BJ (cell line): Measurements from ENCODE around the gene PPP1R1B. TPM values are rescaled to one million over a fixed set of nuclear protein-coding genes. Genes with fewer than 3 reads are reported as not detected.

Experiments
- CTCF ChIA-PET: fragments of 350-600 bp; formaldehyde crosslinking; extraction: SDS; loops from one replicate; lab custom pipeline; 2021; ENCODE audit warnings: antibody characterized with exemption, inconsistent platforms; lab: Yijun Ruan, JAX
- POLR2A ChIA-PET: fragments of 300-600 bp; sonication (Branson Sonifier 250); formaldehyde crosslinking; extraction: SDS; loops from one replicate; lab custom pipeline; 2021; ENCODE audit warnings: antibody characterized with exemption; lab: Charles Lee
- DNase-seq: peaks from one replicate; pipeline ENCODE4 v3.0.0-alpha.2; 2011; ENCODE audit warnings: low read depth
- H3K27me3 ChIP-seq: 2 replicates; pipeline ENCODE4 v1.6.0; 2011; ENCODE audit warnings: low read length; ENCODE audit not compliant: control insufficient read depth, insufficient read depth
- H3K36me3 ChIP-seq: 2 replicates; pipeline ENCODE4 v1.5.1; 2011; ENCODE audit warnings: low read length; ENCODE audit not compliant: control insufficient read depth, insufficient read depth
- H3K4me3 ChIP-seq: 2 replicates; pipeline ENCODE4 v1.5.1; 2011; ENCODE audit warnings: low read depth, mild to moderate bottlenecking, control low read depth, low read length
- polyA minus RNA-seq: library from RNA; depleted of rRNA, polyadenylated mRNA; stranded (reverse); fragments of >200 nt; gene quantifications from 2 replicates; pipeline ENCODE4 v1.2.3, GENCODE V29; 2011; rRNA and poly(A)+ RNA removed
- polyA plus RNA-seq: library from polyadenylated mRNA; depleted of rRNA; stranded (reverse); fragments of >200 nt; gene quantifications from 2 replicates; pipeline ENCODE4 v1.2.3, GENCODE V29; 2011; rRNA removed
- TF ChIP-seq, protein P1 (sequence below): IDR thresholded peaks from 2 replicates; pipeline ENCODE4 v1.5.1; 2011; ENCODE audit warnings: low read depth, mild to moderate bottlenecking, control low read depth, inconsistent platforms, low read length, moderate library complexity; ENCODE audit not compliant: insufficient read depth

Gene PPP1R1B
- not detected in 2 replicates for polyA plus RNA-seq
- polyA minus RNA-seq: not detected in 2 replicates

DNA sequence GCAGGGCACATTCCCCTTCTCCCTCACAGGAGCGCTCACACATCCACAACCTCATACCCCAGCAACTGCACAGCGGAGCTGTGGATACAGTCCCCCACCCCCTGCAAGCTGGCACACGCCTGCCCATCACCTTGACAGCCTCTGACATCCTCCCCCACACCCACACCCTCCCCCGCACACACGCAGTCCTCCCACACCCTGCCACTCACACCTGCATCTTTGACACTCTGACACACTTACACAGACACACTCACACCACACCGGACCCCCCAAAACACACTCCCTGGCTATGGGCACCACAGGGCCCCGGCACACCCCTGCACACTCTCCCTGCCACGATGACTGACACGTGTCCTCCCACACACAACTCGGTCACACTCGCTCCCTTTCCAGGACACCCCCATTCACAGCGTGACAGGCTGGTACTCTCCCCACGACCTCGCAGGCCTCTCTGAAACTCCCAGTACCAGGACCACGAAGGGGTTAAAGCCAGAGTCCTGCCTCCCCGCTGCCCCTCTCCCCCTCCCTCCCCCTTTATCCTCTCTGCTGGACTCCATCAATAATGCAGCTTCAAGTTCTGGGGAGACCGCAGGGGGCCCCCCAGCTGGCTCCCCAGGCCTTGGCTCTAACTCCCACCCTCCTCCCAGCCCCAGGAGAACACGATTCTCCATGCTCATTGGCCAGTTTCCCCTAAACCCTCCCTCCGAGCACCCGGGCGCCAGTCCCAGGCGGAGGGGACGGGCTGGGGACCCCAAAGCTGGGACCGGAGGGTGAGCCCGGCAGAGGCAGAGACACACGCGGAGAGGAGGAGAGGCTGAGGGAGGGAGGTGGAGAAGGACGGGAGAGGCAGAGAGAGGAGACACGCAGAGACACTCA lies at the start of gene PPP1R1B:
Gene PPP1R1B (plus strand): TSS at position 782 of the 876 bp plus-strand sequence. CDS start 441 bp downstream, outside the sequence.
- DNase-seq: no peak
- ChIA-PET CTCF (interaction anchor here (0.8 to 8.7 kb wide), 4 partner anchors 5 to 77 kb away, joined by 4 to 193 read pairs (median 171); partner anchors contain the start of genes PNMT and TCAP), POLR2A (no interaction called here)
- no peaks in the 10 kb centered on the region; the same call in 1 of the 2 replicates for H3K36me3 ChIP-seq
- TF ChIP-seq, protein P1, sequence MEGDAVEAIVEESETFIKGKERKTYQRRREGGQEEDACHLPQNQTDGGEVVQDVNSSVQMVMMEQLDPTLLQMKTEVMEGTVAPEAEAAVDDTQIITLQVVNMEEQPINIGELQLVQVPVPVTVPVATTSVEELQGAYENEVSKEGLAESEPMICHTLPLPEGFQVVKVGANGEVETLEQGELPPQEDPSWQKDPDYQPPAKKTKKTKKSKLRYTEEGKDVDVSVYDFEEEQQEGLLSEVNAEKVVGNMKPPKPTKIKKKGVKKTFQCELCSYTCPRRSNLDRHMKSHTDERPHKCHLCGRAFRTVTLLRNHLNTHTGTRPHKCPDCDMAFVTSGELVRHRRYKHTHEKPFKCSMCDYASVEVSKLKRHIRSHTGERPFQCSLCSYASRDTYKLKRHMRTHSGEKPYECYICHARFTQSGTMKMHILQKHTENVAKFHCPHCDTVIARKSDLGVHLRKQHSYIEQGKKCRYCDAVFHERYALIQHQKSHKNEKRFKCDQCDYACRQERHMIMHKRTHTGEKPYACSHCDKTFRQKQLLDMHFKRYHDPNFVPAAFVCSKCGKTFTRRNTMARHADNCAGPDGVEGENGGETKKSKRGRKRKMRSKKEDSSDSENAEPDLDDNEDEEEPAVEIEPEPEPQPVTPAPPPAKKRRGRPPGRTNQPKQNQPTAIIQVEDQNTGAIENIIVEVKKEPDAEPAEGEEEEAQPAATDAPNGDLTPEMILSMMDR: no peak
- no peak within 1 kb of the TSS for H3K4me3 ChIP-seq
- H3K27me3 ChIP-seq: peaks cover 42% of the 10 kb centered on the region

DNA sequence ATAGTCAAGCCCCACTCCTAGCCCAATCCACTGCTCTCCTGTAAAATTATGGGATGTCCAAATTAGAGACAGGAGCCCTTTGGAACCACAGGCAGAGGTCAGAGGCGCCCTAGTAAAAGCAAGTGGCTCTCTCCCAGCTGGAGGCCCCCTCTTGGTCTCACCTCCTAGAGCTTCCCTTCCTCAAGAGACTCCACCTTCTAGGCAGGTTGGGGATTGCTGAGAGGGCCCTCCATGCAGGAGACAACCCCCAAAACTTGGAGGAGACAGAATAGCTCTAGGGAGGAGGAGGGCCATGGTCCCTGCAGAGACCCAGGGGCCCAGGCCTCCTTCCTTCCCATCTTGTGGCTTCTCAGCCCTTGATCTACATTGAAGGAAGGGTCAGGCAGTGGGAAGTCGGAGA lies 48.5 kb upstream of the PPP1R1B start:
- ChIA-PET CTCF (interaction anchor here (0.8 to 3.9 kb wide), 2 partner anchors 12 to 44 kb away, joined by 4 to 13 read pairs; no protein-coding TSS in a partner anchor), POLR2A (no interaction called here)
- no peak for DNase-seq
- Histone ChIP-seq H3K27me3 (peaks cover 4% of the 10 kb centered on the region; the same call in 1 of the 2 replicates), H3K36me3 (no peaks in the 10 kb centered on the region), H3K4me3 (no peak overlapping the region)
- TF ChIP-seq, protein P1: no peak

DNA sequence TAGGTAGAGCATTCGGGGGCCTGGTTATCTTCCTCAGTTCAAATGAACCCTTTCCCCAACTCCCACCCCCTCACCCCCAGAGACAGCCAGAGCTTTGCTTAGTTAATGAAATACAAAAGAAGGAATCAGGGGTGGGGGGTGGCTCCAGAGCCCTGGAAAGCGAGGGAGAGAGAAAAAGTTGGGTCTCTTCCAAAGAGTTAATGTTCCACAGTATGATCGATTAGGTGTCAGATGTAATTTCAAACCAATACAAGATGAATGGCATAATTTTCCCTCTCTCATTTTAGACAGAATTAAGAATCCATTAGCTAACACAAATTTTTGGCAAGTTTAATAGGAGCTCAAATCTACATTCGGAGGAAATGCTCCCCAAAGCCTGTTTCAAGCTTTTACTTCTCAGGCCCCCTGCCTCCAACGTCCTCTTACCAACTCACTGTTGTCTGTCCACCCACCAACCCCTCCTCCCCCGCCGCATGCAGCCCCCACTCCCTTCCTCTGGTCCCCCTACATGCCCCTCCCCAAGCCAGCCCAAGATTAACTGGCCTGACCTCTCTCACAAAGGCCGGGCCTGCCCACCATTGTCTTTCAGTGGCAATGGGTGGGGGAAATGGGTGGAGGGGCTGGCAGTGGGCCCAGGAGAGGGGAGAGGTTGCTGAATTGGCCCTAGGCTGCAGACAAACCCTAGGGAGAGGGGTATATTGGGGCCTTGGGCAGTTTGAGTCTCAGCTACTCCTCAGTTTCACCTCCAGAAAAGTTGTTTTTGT lies 47.3 kb upstream of the PPP1R1B start:
- no peak for DNase-seq
- ChIA-PET POLR2A (no interaction called here), CTCF (interaction anchor here (1.2 to 3.9 kb wide), 3 partner anchors 42 to 44 kb away, joined by 3 to 13 read pairs (median 7); no protein-coding TSS in a partner anchor)
- TF ChIP-seq, protein P1: no peak
- no peaks in the 10 kb centered on the region for H3K36me3 ChIP-seq
- peaks cover 4% of the 10 kb centered on the region; the same call in 1 of the 2 replicates for H3K27me3 ChIP-seq
- H3K4me3 ChIP-seq: no peak overlapping the region

DNA sequence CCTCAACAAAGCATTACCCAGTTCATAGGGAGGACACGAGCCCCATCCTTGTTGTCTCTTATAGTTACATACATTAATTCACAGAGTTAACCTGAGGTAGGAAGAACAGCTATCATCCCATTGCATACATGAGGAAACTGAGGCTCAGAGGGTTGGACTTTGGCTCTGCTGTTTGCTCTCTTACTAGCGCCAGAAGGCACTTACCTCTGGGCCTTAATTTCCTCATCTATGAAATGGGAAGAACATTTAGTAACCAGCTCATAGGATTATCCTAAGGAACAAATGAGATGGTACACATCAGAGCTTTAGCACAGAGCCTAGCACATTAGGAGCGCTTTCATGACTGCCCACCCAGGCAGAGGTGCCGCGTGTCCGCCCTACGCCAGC lies 46.7 kb upstream of the PPP1R1B start:
- POLR2A ChIA-PET: no interaction called here
- no peak overlapping the region for H3K4me3 ChIP-seq
- CTCF ChIA-PET: interaction anchor here (1.2 to 1.7 kb wide), 2 partner anchors 42 to 43 kb away, joined by 3 to 7 read pairs; no protein-coding TSS in a partner anchor
- H3K36me3 ChIP-seq: no peaks in the 10 kb centered on the region
- TF ChIP-seq, protein P1: no peak
- peaks cover 4% of the 10 kb centered on the region; the same call in 1 of the 2 replicates for H3K27me3 ChIP-seq
- no peak for DNase-seq
